GM12873 (cell line): ENCODE results near the gene KIF9.

Experiments
- CTCF ChIP-seq: IDR thresholded peaks from 2 replicates; pipeline ENCODE4 v1.5.1; 2012; ENCODE audit warnings: low read depth, mild to moderate bottlenecking, moderate library complexity, low read length, control low read depth; ENCODE audit not compliant: insufficient read depth; ENCODE audit errors: missing control alignments

The KIF9 gene

GRCh38 chr3:47295976-47296375 lies 13.4 kb upstream of the KIF9 start:
- no peak for TF ChIP-seq CTCF

GRCh38 chr3:47295322-47295721 lies 12.7 kb upstream of the KIF9 start:
- no peak for TF ChIP-seq CTCF

- no peak for TF ChIP-seq CTCF
Observed at GRCh38 chr3:47294392-47294791, 11.8 kb upstream of the KIF9 start.

GRCh38 chr3:47293822-47294221 lies 11.2 kb upstream of the KIF9 start:
- TF ChIP-seq CTCF = no peak

GRCh38 chr3:47291158-47291753 lies 8.7 kb upstream of the KIF9 start:
- no peak for TF ChIP-seq CTCF

GRCh38 chr3:47288966-47289910 lies 6.6 kb upstream of the KIF9 start:
- no peak for TF ChIP-seq CTCF

GRCh38 chr3:47283591-47284364 lies 1.2 kb upstream of the KIF9 start:
- no peak for TF ChIP-seq CTCF
